ENCODE measurements around the gene TCEAL1.

DNA sequence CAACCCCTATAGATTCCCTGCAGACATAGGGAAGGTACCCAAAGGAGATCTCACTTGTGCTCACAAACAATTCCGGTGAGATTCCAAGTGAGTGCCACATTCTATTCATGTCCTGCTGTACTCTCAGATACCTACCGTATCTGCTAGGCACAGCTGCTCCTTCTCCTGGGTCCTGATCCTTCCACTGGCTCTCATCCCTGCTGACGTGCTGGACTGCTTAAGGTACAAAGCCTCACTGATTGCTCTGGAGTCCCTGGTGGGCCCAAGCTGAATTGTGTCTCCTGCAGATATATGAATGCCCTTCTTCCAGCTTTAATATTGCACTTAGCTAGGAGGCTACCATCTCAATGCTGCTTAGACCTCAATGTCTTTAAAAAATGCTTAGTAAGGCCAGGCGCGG lies 2.4 kb downstream of the TCEAL1 start:
- TF ChIP-seq POLR2AphosphoS5 (IDR thresholded peaks at IDR 0.05) (no peak), POLR2A (IDR thresholded peaks at IDR 0.05) (no peak), EP300 (IDR thresholded peaks at IDR 0.05) (no peak)
- TF ChIP-seq, protein P1, sequence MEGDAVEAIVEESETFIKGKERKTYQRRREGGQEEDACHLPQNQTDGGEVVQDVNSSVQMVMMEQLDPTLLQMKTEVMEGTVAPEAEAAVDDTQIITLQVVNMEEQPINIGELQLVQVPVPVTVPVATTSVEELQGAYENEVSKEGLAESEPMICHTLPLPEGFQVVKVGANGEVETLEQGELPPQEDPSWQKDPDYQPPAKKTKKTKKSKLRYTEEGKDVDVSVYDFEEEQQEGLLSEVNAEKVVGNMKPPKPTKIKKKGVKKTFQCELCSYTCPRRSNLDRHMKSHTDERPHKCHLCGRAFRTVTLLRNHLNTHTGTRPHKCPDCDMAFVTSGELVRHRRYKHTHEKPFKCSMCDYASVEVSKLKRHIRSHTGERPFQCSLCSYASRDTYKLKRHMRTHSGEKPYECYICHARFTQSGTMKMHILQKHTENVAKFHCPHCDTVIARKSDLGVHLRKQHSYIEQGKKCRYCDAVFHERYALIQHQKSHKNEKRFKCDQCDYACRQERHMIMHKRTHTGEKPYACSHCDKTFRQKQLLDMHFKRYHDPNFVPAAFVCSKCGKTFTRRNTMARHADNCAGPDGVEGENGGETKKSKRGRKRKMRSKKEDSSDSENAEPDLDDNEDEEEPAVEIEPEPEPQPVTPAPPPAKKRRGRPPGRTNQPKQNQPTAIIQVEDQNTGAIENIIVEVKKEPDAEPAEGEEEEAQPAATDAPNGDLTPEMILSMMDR (IDR thresholded peaks at IDR 0.05) = no peak

Data from suprapubic skin (tissue), 4 donors.